Type B pancreatic cell (in vitro differentiated cells): ENCODE results near the gene SNX32. TPM values are rescaled to one million over a fixed set of nuclear protein-coding genes. Genes with fewer than 3 reads are reported as not detected.

Experiments
- DNase-seq: peaks from one replicate; pipeline ENCODE4 v3.0.0; 2021; ENCODE audit warnings: mixed read lengths; ENCODE audit not compliant: unreplicated experiment; ENCODE audit errors: extremely low spot score
- H3K27ac Mint-ChIP-seq: 2 replicates; pipeline ENCODE4 v1.8.0; 2021; ENCODE audit warnings: mild to moderate bottlenecking, mixed read lengths
- H3K27me3 Mint-ChIP-seq: 2 replicates; pipeline ENCODE4 v1.8.0; 2021; ENCODE audit warnings: mixed read lengths
- H3K36me3 Mint-ChIP-seq: 2 replicates; pipeline ENCODE4 v1.8.0; 2021; ENCODE audit warnings: mixed read lengths
- H3K4me1 Mint-ChIP-seq: one replicate; pipeline ENCODE4 v1.8.0; 2021; ENCODE audit warnings: mixed read lengths; ENCODE audit not compliant: unreplicated experiment
- H3K4me3 Mint-ChIP-seq: 2 replicates; pipeline ENCODE4 v1.8.0; 2021; ENCODE audit warnings: mild to moderate bottlenecking, mixed read lengths
- H3K9me3 Mint-ChIP-seq: 2 replicates; pipeline ENCODE4 v1.8.0; 2021; ENCODE audit warnings: mixed read lengths
- CTCF ChIP-seq: fragments of 200-600 bp; sonication (generic); conservative IDR thresholded peaks from 2 replicates; pipeline ENCODE4 v1.5.0; 2021; ENCODE audit warnings: antibody characterized with exemption, mild to moderate bottlenecking
- total RNA-seq: library from RNA; stranded (reverse); gene quantifications from 2 replicates; pipeline ENCODE4 v1.2.1, GENCODE V29; 2021; ENCODE audit warnings: low replicate concordance

Gene SNX32
- total RNA-seq, 1 donor from 2014 or later = 4.2 TPM

- H3K4me3 Mint-ChIP-seq = no peak overlapping the region
Measured at GRCh38 chr11:65865550-65866172, 31.9 kb downstream of the SNX32 start.

GRCh38 chr11:65866509-65867283 is 32.9 kb downstream of the SNX32 start:
- no peak for TF ChIP-seq CTCF
- H3K4me1 Mint-ChIP-seq = peaks cover 14% of the 10 kb centered on the region
- no peak for DNase-seq
- H3K27ac Mint-ChIP-seq = peak overlapping the region; percentile 37
- peaks cover 4% of the 10 kb centered on the region for H3K36me3 Mint-ChIP-seq
- peak overlapping the region; percentile 79 for H3K4me3 Mint-ChIP-seq
- no peaks in the 10 kb centered on the region for H3K9me3 Mint-ChIP-seq
- H3K27me3 Mint-ChIP-seq = no peaks in the 10 kb centered on the region

More at GRCh38 chr11:65865550-65866172, 31.9 kb downstream of the SNX32 start:
- no peak for TF ChIP-seq CTCF
- Mint-ChIP-seq H3K36me3 (peaks cover 4% of the 10 kb centered on the region), H3K27me3 (no peaks in the 10 kb centered on the region), H3K9me3 (no peaks in the 10 kb centered on the region), H3K4me1 (peaks cover 21% of the 10 kb centered on the region), H3K27ac (no peak overlapping the region)
- no peak for DNase-seq

- H3K27me3 Mint-ChIP-seq = no peaks in the 10 kb centered on the region
- peak overlapping the region; percentile 37 for H3K27ac Mint-ChIP-seq
- H3K4me1 Mint-ChIP-seq = peaks cover 13% of the 10 kb centered on the region
- DNase-seq = no peak
- peaks cover 4% of the 10 kb centered on the region for H3K36me3 Mint-ChIP-seq
- no peak for TF ChIP-seq CTCF
- peak overlapping the region; percentile 79 for H3K4me3 Mint-ChIP-seq
- no peaks in the 10 kb centered on the region for H3K9me3 Mint-ChIP-seq
Measured at GRCh38 chr11:65867284-65868071, 33.7 kb downstream of the SNX32 start.

- peaks cover 3% of the 10 kb centered on the region for H3K27me3 Mint-ChIP-seq
- peak overlapping the region; percentile 79 for H3K4me3 Mint-ChIP-seq
- peak overlapping the region; percentile 37 for H3K27ac Mint-ChIP-seq
- peaks cover 11% of the 10 kb centered on the region for H3K4me1 Mint-ChIP-seq
- no peak for TF ChIP-seq CTCF
- DNase-seq = no peak
- H3K36me3 Mint-ChIP-seq = no peaks in the 10 kb centered on the region
- H3K9me3 Mint-ChIP-seq = no peaks in the 10 kb centered on the region
Measured at GRCh38 chr11:65868076-65868667, 34.4 kb downstream of the SNX32 start.

GRCh38 chr11:65868907-65869306 is 35.1 kb downstream of the SNX32 start:
- peak overlapping the region; percentile 56 for H3K27ac Mint-ChIP-seq
- no peaks in the 10 kb centered on the region for H3K9me3 Mint-ChIP-seq
- no peaks in the 10 kb centered on the region for H3K36me3 Mint-ChIP-seq
- no peak overlapping the region for H3K4me3 Mint-ChIP-seq
- TF ChIP-seq CTCF = no peak
- peaks cover 5% of the 10 kb centered on the region for H3K27me3 Mint-ChIP-seq
- H3K4me1 Mint-ChIP-seq = peaks cover 12% of the 10 kb centered on the region
- DNase-seq = no peak
